Body of pancreas (tissue), 4 donors: ENCODE results near the gene IL17RE. TPM values are rescaled to one million over a fixed set of nuclear protein-coding genes. Genes with fewer than 3 reads are reported as not detected.
"Not testable (repeated sequence)": the region's sequence is repeated elsewhere in the genome, so short reads cannot be mapped to it uniquely, and the experiment has no call there.

Experiments used
- ATAC-seq: fragments of 150-250 bp; one replicate; pipeline ENCODE4 v1.9.1; 2016
- DNase-seq, 4 donors: peaks; one replicate each; pipeline ENCODE4 v3.0.0-alpha.2; 2019
- H3K27ac ChIP-seq, 4 donors: fragments of 200-600 bp; sonication (generic); 1 replicate in 3 of 4; 2 replicates in 1 of 4; pipeline versions ENCODE4 v1.5.1 to v1.6.1; 2016 to 2019; ENCODE audit warnings: mild to moderate bottlenecking in 1 of 4, mixed read lengths in 1 of 4, moderate library complexity in 1 of 4
- H3K27me3 ChIP-seq, 2 donors: fragments of 200-600 bp; sonication (generic); one replicate each; pipeline ENCODE4 v1.6.0; 2016; ENCODE audit warnings: mild to moderate bottlenecking in 1 of 2
- H3K36me3 ChIP-seq, 2 donors: fragments of 200-600 bp; sonication (generic); replicated peaks in 1 of 2; 2 replicates each; pipeline ENCODE4 v1.5.1; 2016; ENCODE audit warnings: low read depth in 2 of 2; ENCODE audit not compliant: insufficient read depth in 1 of 2
- H3K4me1 ChIP-seq: fragments of 200-600 bp; sonication (generic); one replicate; pipeline ENCODE4 v1.6.0; 2016
- H3K4me3 ChIP-seq, 2 donors: fragments of 200-600 bp; sonication (generic); 1 replicate in 1 of 2; 2 replicates in 1 of 2; pipeline ENCODE4 v1.5.1; 2016 to 2019
- H3K9me3 ChIP-seq, 3 donors: fragments of 200-600 bp; sonication (generic); 1 replicate in 2 of 3; 2 replicates in 1 of 3; pipeline ENCODE4 v1.5.1; 2016
- POLR2A ChIP-seq, 3 donors: fragments of 450-650 bp; IDR thresholded peaks; one replicate each; pipeline ENCODE4 v1.6.1; 2016; ENCODE audit warnings: antibody characterized with exemption in 3 of 3, mild to moderate bottlenecking in 2 of 3
- WGBS, 2 donors: methylation state at CpG; one replicate each; pipeline ENCODE4 v1.1.5; 2017; 5-methylcytosine and 5-hydroxymethylcytosine counted together
- intact Hi-C: fragments of 100-400 bp; cut with DNase I; formaldehyde crosslinking; loops from one replicate; pipeline ENCODE4 v1.15.1; 2023
- total RNA-seq, 2 donors: library from RNA; depleted of rRNA; stranded (reverse); fragments of >200 nt; gene quantifications; one replicate each; pipeline ENCODE4 v1.1.0, GENCODE V29; 2016
- TF ChIP-seq, protein P1 (sequence below), 7 experiments: fragments of 450-650 bp in 4 of 7; fragments of 200-600 bp in 3 of 7; sonication (generic) in 3 of 7; IDR thresholded peaks; one replicate each; pipeline ENCODE4 v1.5.1; 2016 to 2019; ENCODE audit warnings: antibody characterized with exemption in 7 of 7

Gene IL17RE, protein sequence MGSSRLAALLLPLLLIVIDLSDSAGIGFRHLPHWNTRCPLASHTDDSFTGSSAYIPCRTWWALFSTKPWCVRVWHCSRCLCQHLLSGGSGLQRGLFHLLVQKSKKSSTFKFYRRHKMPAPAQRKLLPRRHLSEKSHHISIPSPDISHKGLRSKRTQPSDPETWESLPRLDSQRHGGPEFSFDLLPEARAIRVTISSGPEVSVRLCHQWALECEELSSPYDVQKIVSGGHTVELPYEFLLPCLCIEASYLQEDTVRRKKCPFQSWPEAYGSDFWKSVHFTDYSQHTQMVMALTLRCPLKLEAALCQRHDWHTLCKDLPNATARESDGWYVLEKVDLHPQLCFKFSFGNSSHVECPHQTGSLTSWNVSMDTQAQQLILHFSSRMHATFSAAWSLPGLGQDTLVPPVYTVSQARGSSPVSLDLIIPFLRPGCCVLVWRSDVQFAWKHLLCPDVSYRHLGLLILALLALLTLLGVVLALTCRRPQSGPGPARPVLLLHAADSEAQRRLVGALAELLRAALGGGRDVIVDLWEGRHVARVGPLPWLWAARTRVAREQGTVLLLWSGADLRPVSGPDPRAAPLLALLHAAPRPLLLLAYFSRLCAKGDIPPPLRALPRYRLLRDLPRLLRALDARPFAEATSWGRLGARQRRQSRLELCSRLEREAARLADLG
- total RNA-seq = 10 to 100 TPM; 10.9 to 18.2 TPM

DNA sequence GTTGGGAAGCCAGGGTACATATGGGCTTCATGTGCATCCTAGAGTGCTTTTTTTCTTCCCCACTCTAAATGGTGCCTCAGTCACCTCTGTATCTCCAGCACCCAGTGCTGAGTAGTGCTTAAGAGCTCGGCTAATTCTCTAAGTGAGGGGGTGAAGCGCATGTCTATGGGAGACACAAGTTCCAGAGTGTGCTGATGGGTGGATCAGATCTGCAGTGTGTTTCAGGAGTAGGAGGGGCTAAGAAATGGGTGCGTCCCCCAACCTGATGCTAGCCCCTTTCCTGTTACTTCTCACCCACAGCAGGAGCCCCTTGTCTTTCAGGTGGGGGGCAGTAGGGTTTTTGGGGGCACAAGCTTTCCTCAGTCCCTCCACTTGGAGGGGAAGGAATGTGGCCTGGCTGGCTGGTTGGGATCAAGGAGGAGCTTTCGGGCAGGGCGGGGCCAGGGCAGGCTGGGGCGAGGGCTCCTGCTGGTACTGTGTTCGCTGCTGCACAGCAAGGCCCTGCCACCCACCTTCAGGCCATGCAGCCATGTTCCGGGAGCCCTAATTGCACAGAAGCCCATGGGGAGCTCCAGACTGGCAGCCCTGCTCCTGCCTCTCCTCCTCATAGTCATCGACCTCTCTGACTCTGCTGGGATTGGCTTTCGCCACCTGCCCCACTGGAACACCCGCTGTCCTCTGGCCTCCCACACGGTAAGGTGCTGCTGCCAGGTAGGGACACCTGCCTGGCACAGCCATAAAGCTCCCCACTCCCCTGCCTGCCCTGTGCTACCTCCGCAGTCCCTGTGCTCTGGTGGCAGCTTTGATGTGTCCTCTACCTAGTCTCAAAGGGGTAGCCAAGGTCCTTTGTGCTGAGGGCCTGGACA lies at the start of gene IL17RE:
Gene IL17RE (plus strand): TSS at position 477 of the 866 bp plus-strand sequence. CDS start 85 bp downstream, at position 562.
- H3K36me3 ChIP-seq = no peaks in the 10 kb centered on the region
- TF ChIP-seq POLR2A (IDR thresholded peaks at IDR 0.05) = peak; percentile 28 to 72 (median 72)
- TF ChIP-seq, protein P1, sequence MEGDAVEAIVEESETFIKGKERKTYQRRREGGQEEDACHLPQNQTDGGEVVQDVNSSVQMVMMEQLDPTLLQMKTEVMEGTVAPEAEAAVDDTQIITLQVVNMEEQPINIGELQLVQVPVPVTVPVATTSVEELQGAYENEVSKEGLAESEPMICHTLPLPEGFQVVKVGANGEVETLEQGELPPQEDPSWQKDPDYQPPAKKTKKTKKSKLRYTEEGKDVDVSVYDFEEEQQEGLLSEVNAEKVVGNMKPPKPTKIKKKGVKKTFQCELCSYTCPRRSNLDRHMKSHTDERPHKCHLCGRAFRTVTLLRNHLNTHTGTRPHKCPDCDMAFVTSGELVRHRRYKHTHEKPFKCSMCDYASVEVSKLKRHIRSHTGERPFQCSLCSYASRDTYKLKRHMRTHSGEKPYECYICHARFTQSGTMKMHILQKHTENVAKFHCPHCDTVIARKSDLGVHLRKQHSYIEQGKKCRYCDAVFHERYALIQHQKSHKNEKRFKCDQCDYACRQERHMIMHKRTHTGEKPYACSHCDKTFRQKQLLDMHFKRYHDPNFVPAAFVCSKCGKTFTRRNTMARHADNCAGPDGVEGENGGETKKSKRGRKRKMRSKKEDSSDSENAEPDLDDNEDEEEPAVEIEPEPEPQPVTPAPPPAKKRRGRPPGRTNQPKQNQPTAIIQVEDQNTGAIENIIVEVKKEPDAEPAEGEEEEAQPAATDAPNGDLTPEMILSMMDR (IDR thresholded peaks at IDR 0.05) = no peak
- H3K4me1 ChIP-seq = peaks cover 65% of the 10 kb centered on the region
- H3K27ac ChIP-seq = peak within 1 kb of the TSS; percentile 58 to 73 (median 66)
- no peaks in the 10 kb centered on the region for H3K27me3 ChIP-seq
- intact Hi-C loops = no loop called here
- DNase-seq (peak; percentile 63 to 76 (median 67)), ATAC-seq (peak; percentile 48)
- H3K9me3 ChIP-seq = no peaks in the 10 kb centered on the region
- 9 to 14% methylated on average over 6 to 13 of the region's 13 CpGs for whole genome bisulfite sequencing, 2 donors
- peak within 1 kb of the TSS in 1 of 2 donors; percentile 9 for H3K4me3 ChIP-seq

DNA sequence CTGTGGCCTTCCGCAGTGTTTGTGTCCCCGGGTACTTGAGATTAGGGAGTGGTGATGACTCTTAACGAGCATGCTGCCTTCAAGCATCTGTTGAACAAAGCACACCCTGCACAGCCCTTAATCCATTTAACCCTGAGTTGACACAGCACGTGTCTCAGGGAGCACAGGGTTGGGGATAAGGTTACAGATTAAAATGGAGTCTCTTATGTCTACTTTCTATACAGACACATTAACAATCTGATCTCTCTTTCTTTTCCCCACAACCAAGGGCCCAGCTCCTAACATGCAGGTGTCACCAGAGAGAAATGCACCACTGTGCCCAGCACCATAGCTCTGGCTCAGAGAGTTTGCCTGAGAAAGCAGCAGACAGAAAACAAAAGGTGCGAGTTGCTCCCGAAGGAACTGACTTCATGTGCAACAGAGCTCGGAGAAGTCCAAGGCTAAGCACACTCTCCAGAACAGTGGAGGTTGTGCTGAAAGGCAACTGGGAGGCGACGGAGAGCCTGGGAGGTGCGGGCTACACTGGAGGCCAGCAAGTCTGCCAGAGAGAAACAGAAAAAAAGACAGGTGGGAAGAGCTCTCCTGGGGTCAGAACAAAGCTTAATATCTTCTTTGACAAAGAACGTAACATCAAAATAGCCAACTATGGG lies 48.2 kb upstream of the IL17RE start:
- H3K36me3 ChIP-seq, intact Hi-C loops, H3K4me3 ChIP-seq, ATAC-seq, H3K9me3 ChIP-seq, H3K27me3 ChIP-seq, H3K27ac ChIP-seq, DNase-seq, H3K4me1 ChIP-seq: not testable (repeated sequence)
- 71 to 73% methylated on average over 8 to 11 of the region's 11 CpGs for WGBS, 2 donors

DNA sequence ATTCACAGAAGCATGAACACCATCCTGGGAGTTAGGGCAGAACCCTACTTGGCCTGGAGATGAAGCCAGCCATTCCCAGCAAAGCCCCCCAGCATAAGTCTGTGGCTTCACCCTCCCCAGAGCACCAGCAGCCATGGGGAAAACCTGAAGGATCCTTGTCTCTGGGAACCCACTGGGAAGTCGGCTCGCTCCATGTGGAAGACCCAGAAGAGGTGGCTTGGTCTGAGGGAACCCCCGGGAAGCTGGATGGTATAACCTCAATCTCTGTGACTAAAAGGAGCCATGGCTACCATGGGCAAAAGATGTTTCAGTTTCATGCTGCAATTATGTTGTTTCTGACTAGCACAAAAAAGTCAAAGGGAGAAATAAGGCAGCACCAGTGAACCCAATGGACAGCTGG lies 47.1 kb upstream of the IL17RE start:
- no peaks in the 10 kb centered on the region for H3K9me3 ChIP-seq

DNA sequence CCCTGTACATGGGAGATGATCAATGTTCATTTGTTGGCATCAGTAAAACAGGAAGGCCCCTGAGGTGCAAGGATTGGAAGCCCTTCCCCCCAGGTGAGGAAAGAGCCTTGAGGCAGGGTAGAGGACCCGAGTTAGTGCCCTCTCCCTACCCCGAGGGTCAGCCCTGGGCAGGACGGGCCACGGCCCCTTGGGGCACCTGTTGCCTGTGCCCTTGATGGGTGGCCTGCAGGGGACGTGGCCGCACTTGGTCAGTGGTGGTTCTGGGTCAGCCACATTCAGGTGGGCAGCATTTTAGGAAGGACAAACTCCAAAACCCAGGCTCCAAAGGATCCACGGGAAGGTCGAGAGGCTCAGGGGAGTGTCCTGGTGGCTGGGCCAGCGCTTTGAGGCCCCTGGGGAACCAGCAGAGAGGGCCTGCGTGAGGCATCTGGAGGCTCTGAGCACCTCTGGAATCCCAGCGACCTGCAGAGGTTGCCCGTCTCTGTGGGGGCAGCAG lies 43.1 kb upstream of the IL17RE start:
- H3K36me3 ChIP-seq = no peaks in the 10 kb centered on the region
- intact Hi-C loops = no loop called here
- DNase-seq (no peak), ATAC-seq (no peak)
- H3K27ac ChIP-seq = no peak overlapping the region
- H3K4me3 ChIP-seq = no peak overlapping the region
- WGBS, 2 donors = 79 to 84% methylated on average over 11 to 12 of the region's 12 CpGs
- H3K4me1 ChIP-seq = peaks cover 7% of the 10 kb centered on the region
- TF ChIP-seq POLR2A (IDR thresholded peaks at IDR 0.05) = no peak
- TF ChIP-seq, protein P1 (IDR thresholded peaks at IDR 0.05) = no peak
- no peaks in the 10 kb centered on the region for H3K27me3 ChIP-seq
- H3K9me3 ChIP-seq = no peaks in the 10 kb centered on the region

More for the DNA sequence above, 47.1 kb upstream of the IL17RE start:
- intact Hi-C loops = no loop called here
- no peak overlapping the region for H3K4me3 ChIP-seq
- whole genome bisulfite sequencing, 2 donors = 97 to 98% methylated on average over 3 of the region's 3 CpGs
- H3K4me1 ChIP-seq = no peaks in the 10 kb centered on the region
- no peak for TF ChIP-seq POLR2A (IDR thresholded peaks at IDR 0.05)
- TF ChIP-seq, protein P1 (IDR thresholded peaks at IDR 0.05) = no peak
- ATAC-seq (no peak), DNase-seq (no peak)
- H3K27me3 ChIP-seq = no peaks in the 10 kb centered on the region
- no peaks in the 10 kb centered on the region for H3K36me3 ChIP-seq
- H3K27ac ChIP-seq = no peak overlapping the region
